Mucosa of rectum (tissue), 2 donors: ENCODE data around the gene RALGPS2.

Experiments used
- H3K27ac ChIP-seq, 2 donors: one replicate each; pipeline ENCODE4 v1.7.0; 2013; ENCODE audit warnings: inconsistent platforms in 2 of 2, low read depth in 2 of 2, low read length in 2 of 2
- H3K27me3 ChIP-seq, 2 donors: one replicate each; pipeline ENCODE4 v1.7.0; 2013; ENCODE audit warnings: low read length in 2 of 2; ENCODE audit not compliant: control insufficient read depth in 2 of 2, insufficient read depth in 2 of 2
- H3K36me3 ChIP-seq, 2 donors: one replicate each; pipeline ENCODE4 v1.7.0; 2013; ENCODE audit warnings: low read length in 2 of 2; ENCODE audit not compliant: control insufficient read depth in 2 of 2, insufficient read depth in 2 of 2
- H3K4me1 ChIP-seq, 2 donors: one replicate each; pipeline ENCODE4 v1.7.0; 2013; ENCODE audit warnings: low read length in 2 of 2, mild to moderate bottlenecking in 1 of 2; ENCODE audit not compliant: control insufficient read depth in 2 of 2, insufficient read depth in 2 of 2
- H3K4me3 ChIP-seq, 2 donors: one replicate each; pipeline ENCODE4 v1.7.0; 2013; ENCODE audit warnings: low read length in 2 of 2
- H3K9ac ChIP-seq, 2 donors: one replicate each; pipeline ENCODE4 v1.7.0; 2013; ENCODE audit warnings: low read length in 2 of 2, low read depth in 1 of 2, mild to moderate bottlenecking in 1 of 2
- H3K9me3 ChIP-seq, 2 donors: one replicate each; pipeline ENCODE4 v1.7.0; 2013; ENCODE audit warnings: low read length in 2 of 2; ENCODE audit not compliant: control insufficient read depth in 2 of 2
- donor health status: healthy.
- donor health status: Normal muscosa, but diverticular disease.

The RALGPS2 gene

GRCh38 chr1:178898401-178898800 is 173.4 kb downstream of the RALGPS2 start:
- H3K9me3 ChIP-seq, result no peaks in the 10 kb centered on the region
- H3K36me3 ChIP-seq, result peaks cover 16 to 20% of the 10 kb centered on the region in 2 donors
- no peaks in the 10 kb centered on the region for H3K4me1 ChIP-seq
- no peaks in the 10 kb centered on the region for H3K27me3 ChIP-seq
- no peak overlapping the region for H3K4me3 ChIP-seq
- no peak overlapping the region for H3K27ac ChIP-seq
- no peak overlapping the region for H3K9ac ChIP-seq

GRCh38 chr1:178899402-178899801 is 174.4 kb downstream of the RALGPS2 start:
- no peak overlapping the region for H3K27ac ChIP-seq
- peaks cover 12 to 16% of the 10 kb centered on the region in 2 donors for H3K36me3 ChIP-seq
- no peak overlapping the region for H3K4me3 ChIP-seq
- H3K27me3 ChIP-seq, result no peaks in the 10 kb centered on the region
- H3K9me3 ChIP-seq, result no peaks in the 10 kb centered on the region
- no peaks in the 10 kb centered on the region for H3K4me1 ChIP-seq
- no peak overlapping the region for H3K9ac ChIP-seq

GRCh38 chr1:178901482-178902125 is 176.6 kb downstream of the RALGPS2 start:
- H3K9me3 ChIP-seq, result no peaks in the 10 kb centered on the region
- H3K4me1 ChIP-seq, result no peaks in the 10 kb centered on the region
- no peak overlapping the region for H3K4me3 ChIP-seq
- H3K27ac ChIP-seq, result no peak overlapping the region
- H3K27me3 ChIP-seq, result no peaks in the 10 kb centered on the region
- peaks cover 0 to 7% of the 10 kb centered on the region in 2 donors for H3K36me3 ChIP-seq
- H3K9ac ChIP-seq, result no peak overlapping the region

GRCh38 chr1:178908358-178908757 is 183.3 kb downstream of the RALGPS2 start:
- peaks cover 2 to 5% of the 10 kb centered on the region in 2 donors for H3K36me3 ChIP-seq
- H3K27me3 ChIP-seq, result no peaks in the 10 kb centered on the region
- no peak overlapping the region for H3K4me3 ChIP-seq
- no peaks in the 10 kb centered on the region for H3K4me1 ChIP-seq
- no peaks in the 10 kb centered on the region for H3K9me3 ChIP-seq
- no peak overlapping the region for H3K27ac ChIP-seq
- no peak overlapping the region for H3K9ac ChIP-seq

GRCh38 chr1:178910023-178910422 is 185.0 kb downstream of the RALGPS2 start:
- Histone ChIP-seq H3K9me3 (no peaks in the 10 kb centered on the region), H3K36me3 (peaks cover 5 to 6% of the 10 kb centered on the region in 2 donors), H3K4me1 (no peaks in the 10 kb centered on the region), H3K9ac (no peak overlapping the region), H3K4me3 (no peak overlapping the region), H3K27ac (no peak overlapping the region), H3K27me3 (no peaks in the 10 kb centered on the region)

GRCh38 chr1:178912597-178912996 is 187.6 kb downstream of the RALGPS2 start:
- Histone ChIP-seq H3K4me1 (no peaks in the 10 kb centered on the region), H3K36me3 (peaks cover 4 to 10% of the 10 kb centered on the region in 2 donors), H3K27ac (no peak overlapping the region), H3K9me3 (no peaks in the 10 kb centered on the region), H3K9ac (no peak overlapping the region), H3K27me3 (no peaks in the 10 kb centered on the region), H3K4me3 (no peak overlapping the region)

- peaks cover 4 to 10% of the 10 kb centered on the region in 2 donors for H3K36me3 ChIP-seq
- H3K27me3 ChIP-seq, result no peaks in the 10 kb centered on the region
- H3K27ac ChIP-seq, result no peak overlapping the region
- peaks cover 0 to 5% of the 10 kb centered on the region in 2 donors for H3K4me1 ChIP-seq
- H3K4me3 ChIP-seq, result no peak overlapping the region
- no peaks in the 10 kb centered on the region for H3K9me3 ChIP-seq
- H3K9ac ChIP-seq, result no peak overlapping the region
Observed at GRCh38 chr1:178916448-178917174, 191.6 kb downstream of the RALGPS2 start.

GRCh38 chr1:178918308-178918707 is 193.3 kb downstream of the RALGPS2 start:
- no peaks in the 10 kb centered on the region for H3K27me3 ChIP-seq
- no peak overlapping the region for H3K9ac ChIP-seq
- no peak overlapping the region for H3K4me3 ChIP-seq
- peaks cover 4 to 10% of the 10 kb centered on the region in 2 donors for H3K36me3 ChIP-seq
- H3K9me3 ChIP-seq, result no peaks in the 10 kb centered on the region
- H3K27ac ChIP-seq, result no peak overlapping the region
- peaks cover 0 to 5% of the 10 kb centered on the region in 2 donors for H3K4me1 ChIP-seq

GRCh38 chr1:178918955-178919354 is 193.9 kb downstream of the RALGPS2 start:
- H3K4me3 ChIP-seq, result no peak overlapping the region
- no peak overlapping the region for H3K27ac ChIP-seq
- no peak overlapping the region for H3K9ac ChIP-seq
- no peaks in the 10 kb centered on the region for H3K9me3 ChIP-seq
- H3K27me3 ChIP-seq, result no peaks in the 10 kb centered on the region
- H3K4me1 ChIP-seq, result peaks cover 0 to 5% of the 10 kb centered on the region in 2 donors
- peaks cover 4 to 7% of the 10 kb centered on the region in 2 donors for H3K36me3 ChIP-seq

GRCh38 chr1:178919581-178919980 is 194.5 kb downstream of the RALGPS2 start:
- H3K9ac ChIP-seq, result no peak overlapping the region
- H3K4me1 ChIP-seq, result peaks cover 0 to 5% of the 10 kb centered on the region in 2 donors
- H3K36me3 ChIP-seq, result peaks cover 4 to 6% of the 10 kb centered on the region in 2 donors
- no peak overlapping the region for H3K27ac ChIP-seq
- no peaks in the 10 kb centered on the region for H3K9me3 ChIP-seq
- no peak overlapping the region for H3K4me3 ChIP-seq
- H3K27me3 ChIP-seq, result no peaks in the 10 kb centered on the region
